Omental fat pad (tissue), 4 donors: Measurements from ENCODE around the gene MPND. TPM values are rescaled to one million over a fixed set of nuclear protein-coding genes. Genes with fewer than 3 reads are reported as not detected.

Source experiments
- ATAC-seq: fragments of 150-250 bp; one replicate; pipeline ENCODE4 v1.9.1; 2016; ENCODE audit warnings: mild to moderate bottlenecking, moderate library complexity; ENCODE audit not compliant: low FRiP score
- DNase-seq: peaks from one replicate; pipeline ENCODE4 v3.0.0-alpha.2; 2019; ENCODE audit warnings: low spot score
- total RNA-seq, 4 donors: library from RNA; depleted of rRNA; stranded (reverse); fragments of >200 nt; gene quantifications; one replicate each; pipeline ENCODE4 v1.1.0, GENCODE V29; 2016
- TF ChIP-seq, protein P1 (sequence below), 3 donors: fragments of 450-650 bp; IDR thresholded peaks; one replicate each; pipeline ENCODE4 v1.5.1; 2016 to 2017; ENCODE audit warnings: antibody characterized with exemption in 3 of 3, mild to moderate bottlenecking in 3 of 3, moderate library complexity in 2 of 3

Gene MPND
- total RNA-seq, 4 donors from 2014 or later: 3.5 to 7.1 (median 6.0) TPM

DNA sequence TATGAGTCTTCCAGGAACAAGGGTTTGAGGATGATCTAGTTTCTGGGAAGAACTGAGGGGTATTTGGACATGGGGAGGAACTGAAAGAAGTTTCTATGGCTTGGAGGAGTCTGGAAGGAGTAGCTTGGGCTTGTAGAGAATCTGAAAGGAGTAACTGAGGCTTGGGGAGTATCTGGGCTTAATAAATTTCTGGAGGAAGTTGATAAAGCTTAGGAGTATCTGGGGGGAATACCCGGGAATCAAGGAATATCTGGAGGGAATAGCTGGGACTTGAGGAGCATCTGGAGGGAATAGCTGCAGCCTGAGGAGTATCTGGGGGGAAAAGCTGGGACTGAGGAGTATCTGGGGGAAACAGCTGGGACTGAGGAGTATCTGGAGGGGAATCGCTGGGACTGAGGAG, 22.9 kb upstream of the MPND start:
- no peak for ATAC-seq
- TF ChIP-seq, protein P1, sequence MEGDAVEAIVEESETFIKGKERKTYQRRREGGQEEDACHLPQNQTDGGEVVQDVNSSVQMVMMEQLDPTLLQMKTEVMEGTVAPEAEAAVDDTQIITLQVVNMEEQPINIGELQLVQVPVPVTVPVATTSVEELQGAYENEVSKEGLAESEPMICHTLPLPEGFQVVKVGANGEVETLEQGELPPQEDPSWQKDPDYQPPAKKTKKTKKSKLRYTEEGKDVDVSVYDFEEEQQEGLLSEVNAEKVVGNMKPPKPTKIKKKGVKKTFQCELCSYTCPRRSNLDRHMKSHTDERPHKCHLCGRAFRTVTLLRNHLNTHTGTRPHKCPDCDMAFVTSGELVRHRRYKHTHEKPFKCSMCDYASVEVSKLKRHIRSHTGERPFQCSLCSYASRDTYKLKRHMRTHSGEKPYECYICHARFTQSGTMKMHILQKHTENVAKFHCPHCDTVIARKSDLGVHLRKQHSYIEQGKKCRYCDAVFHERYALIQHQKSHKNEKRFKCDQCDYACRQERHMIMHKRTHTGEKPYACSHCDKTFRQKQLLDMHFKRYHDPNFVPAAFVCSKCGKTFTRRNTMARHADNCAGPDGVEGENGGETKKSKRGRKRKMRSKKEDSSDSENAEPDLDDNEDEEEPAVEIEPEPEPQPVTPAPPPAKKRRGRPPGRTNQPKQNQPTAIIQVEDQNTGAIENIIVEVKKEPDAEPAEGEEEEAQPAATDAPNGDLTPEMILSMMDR (IDR thresholded peaks at IDR 0.05): no peak
- DNase-seq: no peak

DNA sequence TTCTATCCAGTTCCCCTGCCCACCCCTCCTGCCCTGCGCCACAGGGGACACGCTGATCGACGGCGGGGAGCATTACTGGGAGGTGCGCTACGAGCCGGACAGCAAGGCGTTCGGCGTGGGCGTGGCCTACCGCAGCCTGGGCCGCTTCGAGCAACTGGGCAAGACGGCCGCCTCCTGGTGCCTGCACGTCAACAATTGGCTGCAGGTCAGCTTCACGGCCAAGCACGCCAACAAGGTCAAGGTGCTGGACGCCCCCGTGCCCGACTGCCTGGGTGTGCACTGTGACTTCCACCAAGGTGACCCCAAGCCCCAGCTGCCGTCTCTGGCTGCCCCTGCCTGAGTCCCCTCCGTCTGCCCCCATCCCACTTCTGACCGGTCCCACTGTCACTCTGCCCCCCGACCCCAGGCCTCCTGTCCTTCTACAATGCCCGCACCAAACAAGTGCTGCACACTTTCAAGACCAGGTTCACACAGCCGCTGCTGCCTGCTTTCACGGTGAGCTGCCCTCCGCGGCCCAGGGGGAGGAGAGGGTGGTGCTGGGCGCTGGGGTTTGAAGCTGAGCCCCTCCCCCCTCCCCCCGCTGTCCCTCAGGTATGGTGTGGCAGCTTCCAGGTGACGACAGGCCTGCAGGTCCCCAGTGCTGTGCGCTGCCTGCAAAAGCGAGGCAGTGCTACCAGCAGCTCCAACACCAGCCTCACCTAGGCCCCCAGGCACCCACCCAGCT, 20.3 kb upstream of the MPND start:
- ATAC-seq (no peak), DNase-seq (no peak)
- TF ChIP-seq, protein P1 (IDR thresholded peaks at IDR 0.05): no peak

- TF ChIP-seq, protein P1 (IDR thresholded peaks at IDR 0.05): no peak
- DNase-seq (no peak), ATAC-seq (no peak)
Observed at GRCh38 chr19:4323692-4324091, 19.7 kb upstream of the MPND start.

DNA sequence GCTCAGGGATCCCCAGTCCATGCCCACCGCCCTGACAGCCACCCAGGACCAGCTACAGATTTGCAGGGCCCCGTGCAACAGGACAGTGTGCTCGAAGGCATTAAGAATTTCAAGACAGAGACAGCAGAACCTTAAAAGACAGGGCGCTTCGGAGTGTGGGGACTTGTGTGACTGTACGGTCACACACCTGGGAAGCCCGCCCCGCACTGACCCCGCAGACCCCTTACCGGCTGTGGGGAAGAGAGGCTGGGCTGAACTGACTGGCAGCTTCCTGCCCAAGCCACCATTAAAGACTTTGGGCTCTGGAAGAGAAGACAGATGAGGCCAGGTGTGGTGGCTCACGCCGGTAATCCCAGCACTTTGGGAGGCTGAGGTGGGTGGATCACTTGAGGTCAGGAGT, 19.1 kb upstream of the MPND start:
- ATAC-seq (no peak), DNase-seq (no peak)
- TF ChIP-seq, protein P1 (IDR thresholded peaks at IDR 0.05): no peak

- ATAC-seq (no peak), DNase-seq (no peak)
- TF ChIP-seq, protein P1 (IDR thresholded peaks at IDR 0.05): no peak
Observed at GRCh38 chr19:4326215-4326836, 17.0 kb upstream of the MPND start.

- no peak for DNase-seq
- TF ChIP-seq, protein P1 (IDR thresholded peaks at IDR 0.05): no peak
- ATAC-seq: no peak
Observed at GRCh38 chr19:4326837-4327251, 16.5 kb upstream of the MPND start.
